GM19455 (cell line): ENCODE results near the gene SPC24.
"Not testable (repeated sequence)": the region's sequence is repeated elsewhere in the genome, so short reads cannot be mapped to it uniquely, and the experiment has no call there.

Experiments used
- ATAC-seq: cut with Tn5 transposase; IDR thresholded peaks from one replicate; pipeline ENCODE4 v1.9.1; 2021; ENCODE audit not compliant: unreplicated experiment

SPC24 gene

DNA sequence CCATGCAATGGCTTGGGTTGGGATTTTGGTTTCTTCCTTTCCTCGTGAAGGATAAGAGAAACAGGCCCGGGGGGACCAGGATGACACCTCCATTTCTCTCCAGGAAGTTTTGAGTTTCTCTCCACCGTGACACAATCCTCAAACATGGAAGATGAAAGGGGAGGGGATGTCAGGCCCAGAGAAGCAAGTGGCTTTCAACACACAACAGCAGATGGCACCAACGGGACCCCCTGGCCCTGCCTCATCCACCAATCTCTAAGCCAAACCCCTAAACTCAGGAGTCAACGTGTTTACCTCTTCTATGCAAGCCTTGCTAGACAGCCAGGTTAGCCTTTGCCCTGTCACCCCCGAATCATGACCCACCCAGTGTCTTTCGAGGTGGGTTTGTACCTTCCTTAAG is 24.1 kb downstream of the SPC24 start:
- ATAC-seq: no peak

DNA sequence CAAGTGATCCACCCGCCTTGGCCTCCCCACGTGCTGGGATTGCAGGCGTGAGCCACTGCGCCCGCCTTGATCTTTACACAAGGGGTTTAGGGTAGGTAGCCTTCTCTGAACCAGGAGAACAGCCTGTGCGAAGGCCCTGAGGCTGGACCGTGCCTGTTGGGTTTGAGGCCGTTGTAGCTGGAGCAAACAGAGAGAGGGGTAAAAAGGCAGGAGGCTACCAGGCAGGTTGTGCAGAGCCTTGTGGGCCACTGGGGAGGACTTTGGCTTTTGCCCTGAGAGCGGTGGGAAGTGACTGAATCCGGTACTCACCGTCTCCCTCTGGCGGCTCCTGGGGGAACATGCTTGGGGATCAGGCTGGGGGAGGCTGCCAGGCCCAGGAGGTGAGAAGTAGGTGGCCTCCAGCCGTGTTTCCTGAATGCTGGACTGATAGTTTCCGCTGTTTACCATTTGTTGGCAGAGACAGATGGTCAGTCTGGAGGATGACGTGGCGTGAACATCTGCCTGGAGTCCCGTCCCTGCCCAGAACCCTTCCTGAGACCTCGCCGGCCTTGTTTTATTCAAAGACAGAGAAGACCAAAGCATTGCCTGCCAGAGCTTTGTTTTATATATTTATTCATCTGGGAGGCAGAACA is 24.6 kb downstream of the SPC24 start:
- no peak for ATAC-seq

DNA sequence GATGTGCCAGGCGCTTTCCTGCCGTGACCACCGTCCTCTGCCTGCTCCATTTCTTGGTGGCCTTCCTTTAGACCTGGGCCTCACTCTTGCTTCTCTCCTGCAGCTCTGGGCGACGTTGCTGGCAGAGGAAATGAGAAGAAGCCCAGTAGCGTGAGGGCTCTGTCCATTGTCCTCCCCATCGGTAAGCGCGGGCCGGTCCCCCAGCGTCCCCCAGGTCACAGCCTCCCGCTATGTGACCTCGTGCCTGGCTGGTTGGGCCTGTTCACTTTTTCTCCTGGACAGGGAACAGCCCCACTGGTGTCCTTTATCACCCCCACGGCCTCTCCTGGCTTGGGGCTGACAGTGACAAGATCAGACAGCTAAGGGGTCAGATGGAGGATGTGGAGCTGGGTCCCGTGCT is 27.7 kb downstream of the SPC24 start:
- no peak for ATAC-seq

DNA sequence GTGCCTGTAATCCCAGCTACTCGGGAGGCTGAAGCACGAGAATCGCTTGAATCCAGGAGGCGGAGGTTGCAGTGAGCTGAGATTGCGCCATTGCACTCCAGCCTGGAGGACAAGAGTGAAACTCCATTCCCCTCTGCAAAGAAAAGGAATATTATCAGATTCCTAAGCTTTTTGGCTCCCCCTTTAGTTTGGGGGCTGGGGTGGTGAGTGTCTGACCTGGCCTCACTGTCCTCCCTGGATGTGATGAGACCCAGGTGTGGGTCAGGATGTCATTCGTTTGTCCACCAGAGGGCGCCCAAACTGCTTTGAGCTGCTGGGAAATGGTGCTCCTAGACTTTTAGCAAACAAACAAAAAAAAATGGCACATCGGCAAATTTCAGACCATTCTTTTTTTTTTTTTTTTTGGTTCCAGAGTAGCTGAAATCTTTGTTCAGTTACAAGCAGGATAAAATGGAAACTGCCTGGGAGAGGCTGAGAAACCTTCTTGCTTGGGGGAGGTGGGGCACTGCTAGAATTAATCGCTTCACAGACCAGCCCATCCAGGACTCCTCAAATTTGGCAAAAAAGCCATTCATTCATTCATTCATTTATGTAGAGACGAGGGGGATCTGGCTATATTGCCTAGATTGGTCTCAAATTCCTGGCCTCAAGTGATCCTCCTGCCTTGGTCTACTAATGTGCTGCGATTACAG is 29.4 kb downstream of the SPC24 start:
- no peak for ATAC-seq

DNA sequence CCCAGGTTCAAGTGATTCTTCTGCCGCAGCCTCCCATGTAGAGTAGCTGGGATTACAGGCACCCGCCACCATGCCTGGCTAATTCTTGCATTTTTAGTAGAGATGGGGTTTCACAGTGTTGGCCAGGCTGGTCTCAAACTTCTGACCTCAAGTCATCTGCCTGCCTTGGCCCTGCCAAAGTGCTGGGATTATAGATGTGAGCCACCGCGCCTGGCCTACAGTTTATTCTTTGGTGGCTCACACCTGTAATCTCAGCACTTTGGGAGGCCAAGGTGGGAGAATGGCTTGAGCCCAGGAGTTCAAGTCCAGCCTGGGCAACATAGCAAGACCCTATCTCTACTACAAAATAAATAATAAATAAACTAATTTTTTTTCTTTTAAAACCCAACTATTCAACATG is 31.4 kb downstream of the SPC24 start:
- ATAC-seq: not testable (repeated sequence)

DNA sequence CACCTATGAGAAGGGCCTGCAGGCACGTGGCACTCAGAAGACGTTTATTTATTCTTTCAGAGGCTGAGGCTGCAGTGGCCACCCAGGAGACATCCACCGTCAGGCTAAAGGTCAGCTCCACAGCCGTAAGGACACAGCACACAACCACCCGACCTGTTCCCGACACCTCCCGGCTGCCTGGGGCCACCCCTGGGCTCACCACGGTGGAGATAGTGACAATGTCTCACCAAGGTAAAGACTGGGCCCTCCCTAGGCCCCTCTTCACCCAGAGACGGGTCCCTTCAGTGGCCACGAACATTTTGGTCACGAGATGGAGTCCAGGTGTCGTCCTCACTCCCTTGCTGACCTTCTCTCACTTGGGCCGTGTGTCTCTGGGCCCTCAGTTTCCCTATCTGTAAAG is 32.5 kb downstream of the SPC24 start:
- ATAC-seq: no peak

DNA sequence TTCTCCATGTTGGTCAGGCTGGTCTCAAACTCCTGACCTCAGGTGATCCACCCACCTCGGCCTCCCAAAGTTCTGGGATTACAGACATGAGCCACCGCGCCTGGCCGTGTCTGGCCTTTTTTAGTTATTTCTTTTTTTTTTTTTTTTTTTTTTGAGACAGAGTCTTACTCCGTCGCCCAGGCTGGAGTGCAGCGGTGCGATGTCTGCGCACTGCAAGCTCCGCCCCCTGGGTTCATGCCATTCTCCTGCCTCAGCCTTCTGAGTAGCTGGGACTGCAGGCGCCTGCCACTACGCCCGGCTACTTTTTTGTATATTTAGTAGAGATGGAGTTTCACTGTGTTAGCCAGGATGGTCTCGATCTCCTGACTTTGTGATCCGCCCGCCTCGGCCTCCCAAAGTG is 33.6 kb downstream of the SPC24 start:
- ATAC-seq: not testable (repeated sequence)

DNA sequence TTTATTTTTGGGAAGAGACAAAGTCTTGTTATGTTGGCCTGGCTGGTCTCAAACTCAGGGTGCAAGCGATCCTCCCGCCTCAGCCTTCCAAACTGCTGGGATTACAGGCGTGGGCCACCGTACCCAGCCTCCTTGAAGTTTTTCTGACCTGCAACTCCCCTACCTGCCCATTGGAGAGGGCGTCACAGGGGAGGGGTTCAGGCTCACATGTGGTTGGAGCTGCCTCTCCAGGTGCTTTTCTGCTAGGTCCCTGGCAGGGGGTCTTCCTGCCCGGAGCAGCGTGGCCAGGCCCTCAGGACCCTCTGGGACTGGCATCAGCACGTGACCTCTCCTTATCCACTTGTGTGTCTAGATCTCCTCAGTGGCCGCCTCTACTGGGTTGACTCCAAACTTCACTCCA is 39.1 kb downstream of the SPC24 start:
- no peak for ATAC-seq

DNA sequence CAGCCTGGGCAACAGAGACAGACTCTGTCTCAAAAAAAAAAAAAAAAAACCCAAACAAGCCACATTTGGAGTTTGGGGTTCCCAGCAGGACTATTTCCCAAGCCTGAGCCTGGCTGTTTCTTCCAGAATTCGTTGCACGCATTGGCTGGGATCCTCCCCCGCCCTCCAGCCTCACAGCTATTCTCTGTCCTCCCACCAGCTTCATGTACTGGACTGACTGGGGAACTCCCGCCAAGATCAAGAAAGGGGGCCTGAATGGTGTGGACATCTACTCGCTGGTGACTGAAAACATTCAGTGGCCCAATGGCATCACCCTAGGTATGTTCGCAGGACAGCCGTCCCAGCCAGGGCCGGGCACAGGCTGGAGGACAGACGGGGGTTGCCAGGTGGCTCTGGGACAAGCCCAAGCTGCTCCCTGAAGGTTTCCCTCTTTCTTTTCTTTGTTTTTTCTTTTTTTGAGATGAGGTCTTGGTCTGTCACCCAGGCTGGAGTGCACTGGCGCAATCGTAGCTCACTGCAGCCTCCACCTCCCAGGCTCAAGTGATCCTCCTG is 39.6 kb downstream of the SPC24 start:
- no peak for ATAC-seq

DNA sequence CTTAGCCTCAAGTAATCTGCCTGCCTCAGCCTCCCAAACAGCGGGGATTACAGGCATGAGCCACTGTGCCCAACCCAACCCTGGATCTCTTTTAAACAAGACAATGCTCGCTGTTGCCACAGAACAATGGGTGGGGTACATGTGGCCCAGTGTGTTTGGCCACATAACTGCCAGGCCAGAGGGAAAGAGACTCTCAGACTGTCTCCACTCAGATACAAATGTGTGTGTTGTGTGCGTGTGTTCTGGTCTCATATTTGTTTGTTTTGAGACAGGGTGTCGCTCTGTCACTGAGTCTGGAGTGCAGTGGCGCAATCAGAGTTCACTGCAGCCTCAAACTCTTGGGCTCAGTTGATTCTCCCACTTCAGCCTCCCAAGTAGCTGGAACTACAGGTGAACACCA is 40.5 kb downstream of the SPC24 start:
- no peak for ATAC-seq

DNA sequence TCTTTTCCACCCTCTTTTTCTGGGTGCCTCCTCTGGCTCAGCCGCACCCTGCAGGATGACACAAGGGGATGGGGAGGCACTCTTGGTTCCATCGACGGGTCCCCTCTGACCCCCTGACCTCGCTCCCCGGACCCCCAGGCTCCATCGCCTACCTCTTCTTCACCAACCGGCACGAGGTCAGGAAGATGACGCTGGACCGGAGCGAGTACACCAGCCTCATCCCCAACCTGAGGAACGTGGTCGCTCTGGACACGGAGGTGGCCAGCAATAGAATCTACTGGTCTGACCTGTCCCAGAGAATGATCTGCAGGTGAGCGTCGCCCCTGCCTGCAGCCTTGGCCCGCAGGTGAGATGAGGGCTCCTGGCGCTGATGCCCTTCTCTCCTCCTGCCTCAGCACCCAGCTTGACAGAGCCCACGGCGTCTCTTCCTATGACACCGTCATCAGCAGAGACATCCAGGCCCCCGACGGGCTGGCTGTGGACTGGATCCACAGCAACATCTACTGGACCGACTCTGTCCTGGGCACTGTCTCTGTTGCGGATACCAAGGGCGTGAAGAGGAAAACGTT is 42.4 kb downstream of the SPC24 start:
- ATAC-seq: no peak

DNA sequence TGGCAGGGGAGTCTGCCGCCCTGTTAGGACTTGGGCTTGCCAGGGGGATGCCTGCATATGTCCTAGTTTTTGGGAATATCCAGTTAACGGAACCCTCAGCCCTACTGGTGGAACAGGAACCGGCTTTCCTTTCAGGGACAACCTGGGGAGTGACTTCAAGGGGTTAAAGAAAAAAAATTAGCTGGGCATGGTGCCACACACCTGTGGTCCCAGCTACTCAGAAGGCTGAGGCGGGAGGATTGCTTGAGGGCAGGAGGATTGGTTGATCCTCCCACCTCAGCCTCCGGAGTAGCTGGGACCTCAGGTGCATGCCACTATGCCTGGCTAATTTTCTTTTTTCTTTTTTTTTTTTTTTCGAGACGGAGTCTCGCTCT is 43.8 kb downstream of the SPC24 start:
- ATAC-seq: no peak

DNA sequence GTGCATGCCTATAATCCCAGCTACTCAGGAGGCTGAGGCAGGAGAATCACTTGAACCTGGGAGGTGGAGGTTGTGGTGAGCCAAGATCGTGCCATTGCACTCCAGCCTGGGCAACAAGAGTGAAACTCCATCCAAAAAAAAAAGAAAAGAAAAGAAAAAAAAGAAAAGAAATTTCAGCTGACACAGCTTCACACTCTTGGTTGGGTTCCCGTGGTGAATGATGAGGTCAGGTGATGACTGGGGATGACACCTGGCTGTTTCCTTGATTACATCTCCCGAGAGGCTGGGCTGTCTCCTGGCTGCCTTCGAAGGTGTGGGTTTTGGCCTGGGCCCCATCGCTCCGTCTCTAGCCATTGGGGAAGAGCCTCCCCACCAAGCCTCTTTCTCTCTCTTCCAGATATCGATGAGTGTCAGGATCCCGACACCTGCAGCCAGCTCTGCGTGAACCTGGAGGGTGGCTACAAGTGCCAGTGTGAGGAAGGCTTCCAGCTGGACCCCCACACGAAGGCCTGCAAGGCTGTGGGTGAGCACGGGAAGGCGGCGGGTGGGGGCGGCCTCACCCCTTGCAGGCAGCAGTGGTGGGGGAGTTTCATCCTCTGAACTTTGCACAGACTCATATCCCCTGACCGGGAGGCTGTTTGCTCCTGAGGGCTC is 44.3 kb downstream of the SPC24 start:
- no peak for ATAC-seq

DNA sequence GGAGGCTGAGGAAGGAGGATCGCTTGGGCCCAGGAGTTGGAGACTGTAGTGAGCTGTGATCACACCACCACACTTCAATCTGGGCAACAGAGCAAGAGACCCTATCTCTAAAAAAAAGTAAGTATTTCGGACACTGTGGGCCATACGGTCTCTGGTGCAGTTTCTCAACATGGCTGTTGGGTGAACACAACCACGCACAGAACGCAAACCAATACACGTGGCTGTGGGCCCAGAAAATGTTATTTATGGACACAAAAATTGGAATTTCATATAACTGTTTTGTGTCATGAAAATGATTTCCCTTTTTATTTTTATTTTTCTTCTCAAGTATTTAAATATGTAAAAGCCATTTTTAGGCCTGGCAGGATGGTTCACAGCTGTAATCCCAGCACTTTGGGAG is 46.8 kb downstream of the SPC24 start:
- no peak for ATAC-seq

DNA sequence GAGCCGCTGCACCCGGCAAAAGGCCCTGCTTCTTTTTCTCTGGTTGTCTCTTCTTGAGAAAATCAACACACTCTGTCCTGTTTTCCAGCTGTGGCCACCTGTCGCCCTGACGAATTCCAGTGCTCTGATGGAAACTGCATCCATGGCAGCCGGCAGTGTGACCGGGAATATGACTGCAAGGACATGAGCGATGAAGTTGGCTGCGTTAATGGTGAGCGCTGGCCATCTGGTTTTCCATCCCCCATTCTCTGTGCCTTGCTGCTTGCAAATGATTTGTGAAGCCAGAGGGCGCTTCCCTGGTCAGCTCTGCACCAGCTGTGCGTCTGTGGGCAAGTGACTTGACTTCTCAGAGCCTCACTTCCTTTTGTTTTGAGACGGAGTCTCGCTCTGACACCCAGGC is 49.1 kb downstream of the SPC24 start:
- no peak for ATAC-seq

DNA sequence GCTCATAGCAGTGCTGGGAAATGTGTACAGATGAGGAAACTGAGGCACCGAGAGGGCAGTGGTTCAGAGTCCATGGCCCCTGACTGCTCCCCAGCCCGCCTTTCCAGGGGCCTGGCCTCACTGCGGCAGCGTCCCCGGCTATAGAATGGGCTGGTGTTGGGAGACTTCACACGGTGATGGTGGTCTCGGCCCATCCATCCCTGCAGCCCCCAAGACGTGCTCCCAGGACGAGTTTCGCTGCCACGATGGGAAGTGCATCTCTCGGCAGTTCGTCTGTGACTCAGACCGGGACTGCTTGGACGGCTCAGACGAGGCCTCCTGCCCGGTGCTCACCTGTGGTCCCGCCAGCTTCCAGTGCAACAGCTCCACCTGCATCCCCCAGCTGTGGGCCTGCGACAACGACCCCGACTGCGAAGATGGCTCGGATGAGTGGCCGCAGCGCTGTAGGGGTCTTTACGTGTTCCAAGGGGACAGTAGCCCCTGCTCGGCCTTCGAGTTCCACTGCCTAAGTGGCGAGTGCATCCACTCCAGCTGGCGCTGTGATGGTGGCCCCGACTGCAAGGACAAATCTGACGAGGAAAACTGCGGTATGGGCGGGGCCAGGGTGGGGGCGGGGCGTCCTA is 50.5 kb downstream of the SPC24 start:
- no peak for ATAC-seq

DNA sequence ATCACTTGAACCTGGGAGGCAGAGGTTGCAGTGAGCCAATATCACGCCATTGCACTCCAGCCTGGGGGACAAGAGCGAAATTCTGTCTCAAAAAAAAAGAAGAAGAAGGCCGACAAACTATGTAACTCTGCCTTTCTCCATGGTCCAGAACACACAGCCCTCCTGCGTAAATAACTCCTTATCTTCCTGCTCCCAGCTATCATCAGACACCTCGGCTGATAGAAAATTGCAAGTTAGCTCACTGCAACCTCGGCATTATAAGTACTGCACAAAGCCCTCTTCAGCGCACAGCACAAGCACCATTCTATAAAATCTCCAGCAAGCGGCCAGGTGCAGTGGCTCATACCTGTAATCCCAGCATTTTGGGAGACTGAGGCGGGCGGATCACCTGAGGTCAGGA is 51.9 kb downstream of the SPC24 start:
- not testable (repeated sequence) for ATAC-seq

DNA sequence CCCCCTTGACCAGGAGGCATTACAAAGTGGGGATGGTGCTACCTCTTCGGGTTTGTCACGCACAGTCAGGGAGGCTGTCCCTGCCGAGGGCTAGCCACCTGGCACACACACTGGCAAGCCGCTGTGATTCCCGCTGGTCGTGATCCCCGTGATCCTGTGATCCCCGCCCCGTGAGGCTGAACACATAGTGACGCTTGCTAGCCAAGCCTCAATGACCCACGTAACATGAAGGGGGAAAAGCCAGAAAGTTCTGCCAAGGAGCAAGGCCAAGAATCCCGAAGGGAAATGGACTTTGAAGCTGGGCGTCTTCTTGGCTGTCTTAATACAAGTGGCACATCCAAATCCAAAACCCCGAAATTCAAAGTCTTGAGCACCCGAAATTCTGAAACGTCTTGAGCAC is 52.6 kb downstream of the SPC24 start:
- ATAC-seq: no peak

DNA sequence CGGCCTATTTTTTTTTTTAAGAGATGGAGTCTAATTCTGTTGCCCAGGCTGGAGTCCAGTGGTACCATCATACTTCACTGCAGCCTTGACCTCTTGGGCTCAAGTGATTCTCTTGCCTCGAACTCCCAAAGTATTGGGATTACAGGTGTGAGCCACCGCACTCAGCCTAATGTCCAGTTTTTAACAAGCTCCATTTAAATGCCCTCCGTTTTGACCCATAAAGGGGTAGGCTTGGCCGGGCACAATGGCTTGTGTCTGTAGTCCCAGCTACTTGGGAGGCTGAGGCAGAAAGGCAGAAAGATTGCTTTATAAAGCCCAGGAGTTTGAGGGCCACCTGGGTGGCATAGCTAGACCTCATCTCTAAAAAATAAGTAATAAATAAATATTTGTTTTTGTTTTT is 54.5 kb downstream of the SPC24 start:
- no peak for ATAC-seq

DNA sequence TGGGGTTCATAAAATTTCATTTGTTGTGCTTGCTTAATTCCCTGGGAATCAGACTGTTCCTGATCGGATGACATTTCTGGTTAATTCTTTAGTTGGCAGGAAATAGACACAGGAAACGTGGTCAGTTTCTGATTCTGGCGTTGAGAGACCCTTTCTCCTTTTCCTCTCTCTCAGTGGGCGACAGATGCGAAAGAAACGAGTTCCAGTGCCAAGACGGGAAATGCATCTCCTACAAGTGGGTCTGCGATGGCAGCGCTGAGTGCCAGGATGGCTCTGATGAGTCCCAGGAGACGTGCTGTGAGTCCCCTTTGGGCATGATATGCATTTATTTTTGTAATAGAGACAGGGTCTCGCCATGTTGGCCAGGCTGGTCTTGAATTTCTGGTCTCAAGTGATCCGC is 55.5 kb downstream of the SPC24 start:
- no peak for ATAC-seq

DNA sequence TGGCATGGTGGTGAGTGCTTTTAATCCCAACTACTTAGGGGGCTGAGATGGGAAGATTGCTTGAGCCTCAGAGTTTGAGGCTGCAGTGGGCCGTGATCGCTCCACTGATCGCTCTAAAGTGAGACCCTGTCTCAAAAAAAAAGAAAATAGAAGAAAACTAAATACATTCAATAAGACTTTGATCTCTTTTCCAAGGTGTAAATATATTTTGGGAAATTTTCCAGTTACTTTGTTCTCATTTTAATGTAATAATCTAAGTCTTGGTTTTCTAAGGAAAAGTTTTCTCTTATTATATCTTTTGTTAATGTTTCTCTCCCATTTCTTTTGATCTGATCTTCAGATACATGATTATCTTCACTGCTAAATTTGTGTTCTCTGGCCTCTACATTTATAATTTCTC is 56.7 kb downstream of the SPC24 start:
- no peak for ATAC-seq

DNA sequence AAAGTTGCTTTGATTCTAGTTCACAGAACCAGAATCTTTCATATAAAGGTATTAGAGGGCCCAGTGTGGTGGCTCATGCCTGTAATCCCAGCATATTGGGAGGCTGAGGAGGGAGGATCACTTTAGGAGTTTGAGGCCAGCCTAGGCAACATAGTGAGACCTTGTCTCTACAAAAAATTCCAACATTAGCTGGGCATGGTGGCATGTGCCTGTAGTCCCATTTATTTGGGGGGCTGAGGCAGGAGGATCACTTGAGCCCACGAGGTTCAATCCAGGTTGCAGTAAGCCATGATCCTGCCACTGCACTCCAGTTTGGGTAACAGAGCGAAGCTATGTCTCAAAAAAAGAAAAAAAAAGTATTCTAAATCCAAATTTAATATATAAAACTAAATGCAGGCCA is 57.3 kb downstream of the SPC24 start:
- ATAC-seq: no peak
